ENCODE results near the gene C10orf143. TPM values are rescaled to one million over a fixed set of nuclear protein-coding genes. Genes with fewer than 3 reads are reported as not detected.

Gene C10orf143
- total and polyA plus RNA-seq, 2 of the 8 experiments (the other 6 are each of a cell fraction or from before 2014, with no cell fraction given), result 1.6 to 2.0 TPM

DNA sequence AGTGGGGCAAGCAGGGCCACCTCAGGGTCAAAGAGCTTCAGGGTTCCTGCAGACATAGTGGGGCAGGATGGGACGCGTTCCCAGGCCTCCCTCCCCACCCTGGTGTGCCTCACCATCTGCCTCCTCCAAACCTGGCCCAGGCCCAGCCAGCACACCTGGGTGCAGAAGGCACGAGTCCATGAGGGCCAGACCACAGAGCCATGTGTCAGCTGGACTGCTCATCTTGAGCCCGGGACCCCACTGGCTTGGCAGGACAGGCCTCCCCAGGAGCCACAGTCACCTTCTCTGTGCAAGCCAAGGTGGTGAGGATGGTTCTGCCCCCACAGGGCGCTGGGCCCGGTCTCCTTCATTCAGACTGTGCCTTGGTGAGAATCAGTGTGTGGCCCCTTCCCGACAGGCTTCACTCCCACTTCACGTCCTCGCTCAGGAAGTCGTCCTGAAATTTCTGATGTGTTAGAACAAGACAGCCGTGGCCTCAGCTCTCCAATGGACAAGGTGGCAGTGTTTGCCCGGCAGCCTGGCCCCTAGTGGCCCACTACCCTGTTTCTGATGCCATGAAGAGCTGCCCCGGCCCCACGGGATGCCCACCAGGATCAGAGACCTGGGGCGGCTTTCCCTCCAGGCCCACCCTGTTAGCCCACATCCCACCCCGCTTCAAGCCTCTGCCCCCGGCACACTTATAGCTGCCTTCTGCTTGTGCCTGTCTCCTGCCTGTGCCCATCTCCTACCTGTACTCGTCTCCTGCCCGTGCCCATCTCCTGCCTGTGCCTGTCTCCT, 87.0 kb downstream of the C10orf143 start:
- Histone ChIP-seq H3K23ac (ENCODE audit: insufficient read length) (no peak overlapping the region), H2BK12ac (ENCODE audit: low read depth, low read length) (no peak overlapping the region), H2BK15ac (ENCODE audit: low read length) (no peak overlapping the region), H3K27me3 (replicated peaks in 1 of 4; ENCODE audit: control insufficient read depth in 3 of 4, extremely low read depth in 1 of 4, insufficient read depth in 3 of 4, low read length in 3 of 4) (no peaks in the 10 kb centered on the region), H3K79me2 (ENCODE audit: control insufficient read depth in 1 of 2, insufficient read depth in 2 of 2, low read length in 2 of 2) (no peaks in the 10 kb centered on the region), H4K5ac (ENCODE audit: insufficient read length, low read depth, low read length) (no peak overlapping the region), H2BK5ac (ENCODE audit: low read depth, low read length) (no peak overlapping the region; the same call in 1 of the 2 replicates), H3K4ac (replicated peaks; ENCODE audit: insufficient read length, low read depth, low read length) (no peak overlapping the region), H3K9me3 (ENCODE audit: insufficient read depth in 2 of 2, low read depth in 1 of 2, low read length in 1 of 2) (no peaks in the 10 kb centered on the region), H4K20me1 (replicated peaks in 1 of 2; ENCODE audit: control insufficient read depth in 1 of 2, insufficient read depth in 2 of 2, low read length in 2 of 2) (no peaks in the 10 kb centered on the region), H3K4me1 (replicated peaks in 1 of 4; ENCODE audit: control insufficient read depth in 3 of 4, insufficient read depth in 4 of 4, low read length in 3 of 4) (no peaks in the 10 kb centered on the region), H3K27ac (ENCODE audit: low read depth, low read length) (no peak overlapping the region), H3K4me3 (ENCODE audit: extremely low read depth in 1 of 4, insufficient read depth in 2 of 4, low read depth in 3 of 4, low read length in 4 of 4) (no peak overlapping the region), H4K91ac (replicated peaks; ENCODE audit: insufficient read length, low read length) (no peak overlapping the region), H3K56ac (replicated peaks; ENCODE audit: insufficient read length, low read depth, low read length) (no peak overlapping the region), H3K9ac (replicated peaks in 1 of 4; ENCODE audit: extremely low read depth in 1 of 4, low read depth in 3 of 4, low read length in 3 of 4) (no peak overlapping the region), H2BK20ac (ENCODE audit: low read length) (no peak overlapping the region), H3K18ac (ENCODE audit: extremely low read depth, low read length) (no peak overlapping the region), H3K23me2 (ENCODE audit: low read depth, low read length) (0 out of 2 replicates have a peak, but pooled peaks cover 2% of the 10 kb centered on the region), H3K14ac (ENCODE audit: insufficient read length) (no peak overlapping the region), H4K8ac (ENCODE audit: extremely low read depth, insufficient read depth, low read length) (no peak overlapping the region), H2AK5ac (ENCODE audit: low read depth, low read length) (no peak overlapping the region), H3K36me3 (ENCODE audit: control insufficient read depth in 2 of 4, insufficient read depth in 4 of 4, low read length in 3 of 4) (no peaks in the 10 kb centered on the region), H2BK120ac (replicated peaks; ENCODE audit: low read depth, low read length) (no peak overlapping the region), H2AFZ (ENCODE audit: low read length) (no peak overlapping the region), H3K4me2 (ENCODE audit: insufficient read depth in 1 of 2, low read depth in 2 of 2, low read length in 2 of 2) (no peak overlapping the region), H3K79me1 (ENCODE audit: low read depth, low read length) (no peaks in the 10 kb centered on the region)
- FAIRE-seq (no peak), DNase-seq (ENCODE audit: low read depth in 1 of 2, low spot score in 2 of 2) (no peak)
- ChIA-PET POLR2A (ENCODE audit: partially characterized antibody) (interaction anchor here (0.7 kb wide), 1 partner anchor 52 kb away, joined by 4 read pairs; no protein-coding TSS in a partner anchor), CTCF (ENCODE audit: partially characterized antibody) (interaction anchor here (0.6 to 1.8 kb wide), 3 partner anchors 12 to 178 kb away, joined by 3 to 5 read pairs (median 3); no protein-coding TSS in a partner anchor)
- 89% methylated on average over 17 of the region's 19 CpGs; no CpG with 5 or more reads in 1 of the 2 experiments for WGBS, 2 experiments (ENCODE audit: extremely low coverage in 1 of 2, insufficient coverage in 1 of 2, insufficient read length in 1 of 2, insufficient replicate concordance in 2 of 2, low coverage in 1 of 2, low lambda C conversion rate in 2 of 2, missing lambda C conversion rate in 1 of 2)
- TF ChIP-seq USF2 (IDR thresholded peaks at IDR 0.05; ENCODE audit: low read length), result no peak
- no peak for TF ChIP-seq CTCF (IDR thresholded peaks at IDR 0.05; ENCODE audit: control extremely low read depth in 1 of 3, insufficient read depth in 1 of 3, low read depth in 1 of 3, low read length in 3 of 3)
- TF ChIP-seq SP1 (IDR thresholded peaks at IDR 0.05; ENCODE audit: low read depth, low read length), result no peak
- no peak for TF ChIP-seq EGR1 (IDR thresholded peaks at IDR 0.05; ENCODE audit: borderline replicate concordance, low read depth, low read length)
- TF ChIP-seq CBX8 (IDR thresholded peaks at IDR 0.05; ENCODE audit: borderline replicate concordance, low read depth, low read length), result no peak
- TF ChIP-seq JUN (IDR thresholded peaks at IDR 0.05; ENCODE audit: low read depth, low read length), result no peak
- TF ChIP-seq SRF (IDR thresholded peaks at IDR 0.05; ENCODE audit: low read depth, low read length), result no peak
- no peak for TF ChIP-seq EZH2 (IDR thresholded peaks at IDR 0.05; ENCODE audit: low read depth, low read length, severe bottlenecking)
- TF ChIP-seq CHD1 (IDR thresholded peaks at IDR 0.05; ENCODE audit: low read depth, low read length), result no peak

All from H1 (cell line).